Neural progenitor cell (in vitro differentiated cells): ENCODE results near the gene SLC11A1.

ENCODE experiments used
- CTCF ChIP-seq: fragments of 200-600 bp; sonication (generic); IDR thresholded peaks from 2 replicates; pipeline ENCODE4 v1.5.1; 2017; ENCODE audit warnings: antibody characterized with exemption, mild to moderate bottlenecking
- EZH2 ChIP-seq: fragments of 200-600 bp; sonication (generic); IDR thresholded peaks from 2 replicates; pipeline ENCODE4 v1.6.1; 2017; ENCODE audit warnings: antibody characterized with exemption, mild to moderate bottlenecking, moderate library complexity
- EZH2phosphoT487 ChIP-seq: fragments of 200-600 bp; sonication (generic); IDR thresholded peaks from 2 replicates; pipeline ENCODE4 v1.6.1; 2017; ENCODE audit warnings: antibody characterized with exemption

GRCh38 chr2:218400167-218400929 lies 18.3 kb downstream of the SLC11A1 start:
- no peak for TF ChIP-seq CTCF
- no peak for TF ChIP-seq EZH2phosphoT487
- TF ChIP-seq EZH2: no peak
